Ammon's horn (tissue), 1 donor: ENCODE data around the gene DAAM2.

Source experiments
- DNase-seq: peaks from one replicate; pipeline ENCODE4 v3.0.0-alpha.2; 2016; ENCODE audit warnings: low spot score

Gene DAAM2

DNA sequence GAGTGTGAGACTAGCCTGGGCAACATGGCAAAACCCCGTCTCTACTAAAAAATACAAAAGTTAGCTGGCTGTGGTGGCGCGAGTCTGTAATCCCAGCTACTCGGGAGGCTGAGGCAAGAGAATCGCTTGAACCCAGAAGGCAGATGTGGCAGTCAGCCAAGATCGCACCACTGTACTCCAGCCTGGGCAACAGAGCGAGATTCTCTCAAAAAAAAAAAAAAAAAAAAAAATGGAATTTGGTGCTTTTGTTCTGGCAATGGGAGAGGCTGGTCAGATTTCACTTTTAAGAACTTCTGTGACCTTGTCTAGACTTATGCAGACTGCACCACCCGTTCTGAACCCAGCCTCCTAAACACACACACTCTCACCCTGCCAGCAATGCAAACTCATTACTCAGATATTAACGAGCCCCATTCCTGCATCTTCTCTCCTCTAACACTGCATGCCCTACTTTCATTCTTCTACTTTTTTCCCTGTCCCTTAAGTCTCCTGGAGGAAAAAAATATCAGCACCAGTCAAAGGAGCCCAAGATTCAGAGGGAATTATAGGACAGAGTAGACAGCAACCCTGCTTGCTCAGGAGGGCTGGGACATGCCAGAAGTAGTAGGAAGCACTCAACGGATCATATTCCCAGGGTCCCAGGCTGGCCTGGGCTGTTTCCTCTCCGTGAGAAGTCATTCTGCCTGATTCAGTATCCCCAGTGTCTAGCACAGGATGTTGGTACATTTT lies 137.7 kb downstream of the DAAM2 start:
- no peak for DNase-seq

DNA sequence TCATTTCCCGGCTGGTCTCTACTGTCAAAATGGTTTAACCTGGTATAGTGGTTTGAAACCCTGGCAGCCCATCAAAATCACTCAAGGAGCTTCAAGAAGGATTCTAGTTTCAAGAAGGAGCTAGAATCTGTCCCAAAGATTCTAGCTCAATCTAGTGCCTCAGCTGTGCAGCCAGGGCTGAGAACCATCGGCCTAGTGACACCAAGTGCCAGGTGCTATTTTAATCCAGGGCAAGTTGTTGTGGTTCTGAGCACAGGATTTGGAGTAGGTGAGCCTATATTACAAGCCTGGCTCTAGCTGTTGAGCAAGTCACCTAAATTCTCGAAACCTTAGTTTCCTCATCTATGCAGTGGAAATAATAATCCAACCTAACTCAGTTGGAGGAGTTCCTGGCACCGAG lies 138.4 kb downstream of the DAAM2 start:
- DNase-seq, result no peak

DNA sequence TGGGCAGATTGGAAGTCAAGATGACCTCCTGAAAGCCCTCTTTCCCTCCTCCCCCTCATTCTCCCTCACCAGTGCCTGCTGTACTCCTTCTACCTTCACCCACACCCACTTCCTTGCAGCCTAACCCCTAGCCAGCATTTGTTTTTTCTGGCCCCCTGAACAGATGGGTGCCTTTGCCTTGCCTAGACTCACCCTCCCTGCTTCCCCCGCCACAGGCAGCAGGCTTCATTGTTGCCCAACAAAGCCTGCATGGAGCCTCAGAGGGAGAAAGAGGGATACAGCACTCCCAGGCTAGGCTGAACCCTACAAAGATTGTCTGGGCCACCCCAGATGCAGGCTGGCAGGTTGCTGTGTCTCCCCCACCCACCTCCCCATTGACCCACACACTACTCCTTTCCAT lies 139.4 kb downstream of the DAAM2 start:
- no peak for DNase-seq

DNA sequence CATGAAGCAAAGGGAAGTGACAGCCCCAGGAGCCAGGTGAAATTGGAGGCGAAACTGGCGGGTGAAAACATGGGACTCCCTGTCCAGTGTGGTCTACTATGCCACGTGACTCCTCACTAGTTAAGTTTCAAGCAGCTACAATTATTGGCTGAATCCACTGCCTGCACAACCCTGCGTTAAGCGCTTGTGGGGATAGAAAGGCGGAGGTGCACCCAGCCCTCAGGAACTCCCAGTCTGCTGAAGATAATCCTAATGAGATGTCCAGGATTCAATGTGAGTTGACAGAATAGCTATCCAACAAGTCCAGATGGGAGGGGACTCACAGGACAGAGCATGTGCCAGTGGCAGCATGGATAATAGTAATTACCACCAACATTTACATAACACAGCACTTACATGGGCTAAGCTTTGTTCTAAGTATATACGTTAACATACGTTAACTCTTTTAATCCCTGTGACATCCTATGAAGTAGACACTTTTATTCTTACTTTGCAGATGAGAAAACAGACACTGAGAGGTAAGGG lies 140.3 kb downstream of the DAAM2 start:
- DNase-seq, result no peak

DNA sequence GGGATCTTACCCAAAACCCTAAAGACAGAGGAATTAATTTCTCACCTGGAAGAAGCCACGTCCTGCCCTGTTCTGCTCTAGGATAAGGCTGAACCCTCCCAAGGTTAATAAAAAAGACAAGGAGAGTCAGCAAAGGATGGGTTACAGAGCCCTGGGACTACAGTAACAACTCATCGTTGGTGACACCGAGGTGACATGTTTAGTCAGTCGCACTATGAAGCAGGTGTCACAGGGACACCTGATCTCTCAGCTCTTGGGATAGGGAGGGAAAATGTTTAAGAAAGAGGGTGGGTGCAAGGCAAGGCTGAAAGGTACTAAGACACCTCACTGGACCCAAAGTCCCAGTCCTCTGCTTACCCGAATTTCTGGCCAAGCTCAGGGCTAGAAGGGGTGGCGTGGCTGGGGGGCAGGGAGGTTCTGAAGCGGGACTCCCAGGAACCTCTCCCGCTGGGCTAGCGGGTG lies 141.5 kb downstream of the DAAM2 start:
- DNase-seq, result no peak

DNA sequence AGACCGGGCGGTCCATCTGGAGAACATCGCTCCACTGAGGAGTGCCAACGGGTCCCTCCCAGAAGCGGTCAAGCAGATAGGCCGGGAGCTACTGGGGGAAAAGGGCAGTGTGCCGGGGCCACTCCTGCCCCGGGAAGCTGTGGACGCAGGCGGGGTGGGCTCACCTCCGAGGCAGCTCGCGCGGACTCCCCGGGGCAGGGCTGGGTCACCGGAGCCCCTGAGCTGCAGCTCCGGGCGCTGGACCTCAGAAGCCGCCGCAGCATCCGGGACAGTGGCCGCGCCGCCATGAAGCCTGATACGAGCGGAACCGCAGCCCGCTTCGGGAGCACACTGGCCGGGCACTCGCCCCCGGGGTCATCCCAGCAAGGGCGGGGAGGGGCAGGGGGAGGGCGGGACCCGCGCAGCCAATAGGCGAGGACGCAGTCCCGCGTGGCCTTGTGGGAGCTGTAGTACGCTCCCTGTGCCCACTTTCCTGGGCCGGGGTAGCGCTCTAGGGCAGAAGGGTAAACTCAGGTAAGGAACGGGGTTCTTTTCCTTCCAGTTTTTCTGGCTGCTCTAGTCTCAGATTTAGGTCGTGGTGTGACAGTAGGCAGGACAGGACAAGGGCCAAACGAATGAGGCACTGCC lies 142.1 kb downstream of the DAAM2 start, which contains the start of gene MOCS1:
Gene MOCS1, minus strand, starts transcription at position 332 of the 627 bp plus-strand sequence. Its CDS starts 45 bp downstream, at position 287.
- peak; percentile 94 for DNase-seq

DNA sequence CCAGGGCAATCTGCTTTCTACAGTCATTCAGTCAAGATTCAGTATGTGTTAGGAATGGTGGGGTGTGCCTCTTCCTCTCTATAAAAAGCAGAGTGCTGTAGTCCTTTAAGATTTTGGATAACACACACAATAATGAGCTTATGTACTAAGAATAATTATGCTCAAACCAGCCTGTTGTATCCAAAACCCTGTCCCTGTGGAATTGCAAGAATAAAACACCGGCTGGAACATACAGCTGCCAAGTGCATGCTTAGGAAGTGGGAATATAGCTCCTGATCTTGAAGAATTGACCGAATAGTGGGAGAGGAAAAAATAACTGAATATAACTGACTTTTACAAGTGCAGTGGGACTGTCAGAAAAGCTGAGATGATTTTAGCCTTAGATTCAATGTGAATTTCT lies 143.1 kb downstream of the DAAM2 start:
- DNase-seq, result no peak

DNA sequence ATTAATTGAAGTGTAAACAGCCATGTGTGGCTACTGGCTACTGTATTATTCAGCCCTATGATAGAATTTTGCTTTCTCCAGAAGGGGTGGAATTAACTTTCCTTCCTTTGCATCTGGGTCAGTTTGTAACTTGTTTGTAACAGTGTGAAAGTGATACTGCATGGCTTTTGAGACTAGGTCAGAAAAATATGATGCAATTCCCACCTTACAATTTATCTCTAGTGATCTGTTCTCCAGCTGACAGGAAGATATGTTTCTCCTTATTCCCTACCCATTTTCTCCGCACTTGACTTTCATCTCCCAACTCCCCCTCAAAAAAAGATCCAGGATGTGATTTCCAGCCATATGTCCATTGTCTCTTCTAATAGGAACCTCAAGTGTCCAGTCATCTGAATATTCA lies 144.7 kb downstream of the DAAM2 start:
- DNase-seq, result no peak

DNA sequence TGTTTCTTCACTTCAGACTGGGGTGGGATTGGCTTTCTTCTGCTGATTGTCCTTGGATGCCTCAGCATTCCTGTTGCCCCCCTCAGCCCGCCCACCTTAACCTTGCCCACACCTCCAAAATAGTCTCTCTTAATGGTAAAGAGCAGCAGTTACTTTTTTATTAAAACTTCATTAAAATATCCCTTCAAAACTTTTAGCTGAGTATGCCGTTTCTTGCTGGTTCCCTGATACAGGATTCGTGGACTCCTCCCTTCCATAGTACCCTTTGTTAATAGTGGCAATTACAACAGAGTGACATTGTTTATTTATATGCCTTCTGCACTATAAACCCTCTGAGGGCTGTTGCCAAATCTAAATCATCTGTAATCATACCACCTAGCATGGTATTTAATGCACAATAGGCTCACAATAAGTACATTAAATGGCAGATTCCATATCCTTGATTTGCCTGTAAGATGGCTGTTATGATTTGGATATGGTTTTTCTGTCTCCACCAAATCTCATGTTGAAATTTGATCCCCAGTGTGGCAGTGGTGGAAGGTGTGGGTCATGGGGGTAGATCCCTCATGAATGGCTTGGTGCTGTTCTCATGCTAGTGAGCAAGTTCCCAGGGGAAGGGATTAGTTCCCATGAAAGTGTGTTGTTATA lies 145.6 kb downstream of the DAAM2 start:
- DNase-seq, result no peak

DNA sequence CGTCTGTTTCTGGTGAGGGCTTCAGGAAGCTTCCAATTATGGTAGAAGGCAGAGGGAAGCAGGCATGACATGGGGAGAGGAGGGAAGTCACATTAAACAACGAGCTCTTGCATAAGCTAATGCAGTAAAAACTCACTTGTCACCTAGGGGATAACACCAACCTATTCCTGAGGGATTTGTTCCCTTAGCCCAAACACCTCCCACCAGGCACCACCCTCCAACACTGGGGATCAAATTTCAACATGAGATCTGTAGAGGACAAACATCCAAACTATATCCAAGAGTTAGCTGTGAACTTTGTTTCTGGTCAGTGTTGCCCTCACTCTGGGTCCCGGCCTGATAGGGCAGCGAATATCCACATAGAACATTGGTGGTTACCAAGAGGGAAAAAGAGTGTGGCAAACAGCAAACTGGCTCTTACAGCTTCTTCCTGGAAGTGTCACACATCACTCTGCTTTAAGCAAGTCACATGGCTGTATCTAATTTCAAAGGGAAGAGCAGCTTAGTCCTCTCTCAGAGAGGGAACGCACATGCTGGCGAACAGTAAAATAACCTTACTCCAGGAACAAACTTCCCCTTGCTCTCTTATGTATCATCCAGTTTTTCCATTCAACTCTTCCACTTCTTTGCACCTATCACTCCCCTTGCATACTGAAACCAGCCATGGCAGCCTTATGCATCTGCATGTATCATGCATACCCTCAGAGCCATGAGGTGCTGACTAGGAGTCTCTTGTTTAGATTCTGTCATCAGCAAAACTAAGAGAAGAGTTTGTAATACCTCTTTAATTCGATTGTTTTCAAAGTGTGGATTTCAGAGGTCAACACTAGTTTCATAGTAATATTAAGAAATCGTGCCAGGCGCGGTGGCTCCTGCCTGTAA lies 146.8 kb downstream of the DAAM2 start:
- DNase-seq, result no peak

DNA sequence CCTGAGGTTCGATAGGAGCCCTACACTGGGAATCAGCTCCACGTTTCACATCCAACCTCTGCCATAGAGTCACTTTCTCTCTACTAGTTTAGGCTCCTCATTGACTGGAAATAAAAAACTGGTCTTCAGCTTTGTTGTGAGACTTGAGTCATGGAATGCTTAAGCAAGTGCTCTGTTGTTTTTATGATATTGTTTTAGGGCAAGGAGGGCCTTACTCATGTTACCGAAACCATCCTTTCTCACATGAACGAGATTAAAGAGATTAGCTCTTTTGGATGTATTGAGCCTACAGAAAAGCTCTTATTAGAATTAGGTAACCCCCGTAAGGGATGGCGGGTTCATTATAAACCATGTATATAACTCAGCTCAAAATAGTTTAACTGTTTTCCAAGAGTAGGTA lies 149.0 kb downstream of the DAAM2 start:
- DNase-seq, result no peak

DNA sequence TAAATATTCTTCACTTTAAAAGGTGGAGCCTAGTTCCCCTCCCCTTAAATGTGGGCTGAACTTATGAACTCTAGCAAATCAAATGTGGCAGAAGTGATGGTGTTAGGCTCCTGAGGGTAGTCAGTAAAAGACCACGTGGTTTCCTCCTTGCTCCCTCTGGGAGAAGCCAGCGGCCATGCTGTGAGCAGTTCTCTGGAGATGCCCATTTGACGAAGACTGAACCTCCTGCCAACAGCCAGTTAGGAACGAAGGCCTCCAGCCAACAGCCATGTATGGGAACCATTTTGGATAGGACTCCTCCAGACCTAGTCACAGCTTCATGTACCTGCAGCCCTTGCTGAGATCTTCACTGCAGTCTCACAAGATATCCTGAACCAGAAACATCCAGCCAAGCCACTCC lies 149.6 kb downstream of the DAAM2 start:
- DNase-seq, result no peak

DNA sequence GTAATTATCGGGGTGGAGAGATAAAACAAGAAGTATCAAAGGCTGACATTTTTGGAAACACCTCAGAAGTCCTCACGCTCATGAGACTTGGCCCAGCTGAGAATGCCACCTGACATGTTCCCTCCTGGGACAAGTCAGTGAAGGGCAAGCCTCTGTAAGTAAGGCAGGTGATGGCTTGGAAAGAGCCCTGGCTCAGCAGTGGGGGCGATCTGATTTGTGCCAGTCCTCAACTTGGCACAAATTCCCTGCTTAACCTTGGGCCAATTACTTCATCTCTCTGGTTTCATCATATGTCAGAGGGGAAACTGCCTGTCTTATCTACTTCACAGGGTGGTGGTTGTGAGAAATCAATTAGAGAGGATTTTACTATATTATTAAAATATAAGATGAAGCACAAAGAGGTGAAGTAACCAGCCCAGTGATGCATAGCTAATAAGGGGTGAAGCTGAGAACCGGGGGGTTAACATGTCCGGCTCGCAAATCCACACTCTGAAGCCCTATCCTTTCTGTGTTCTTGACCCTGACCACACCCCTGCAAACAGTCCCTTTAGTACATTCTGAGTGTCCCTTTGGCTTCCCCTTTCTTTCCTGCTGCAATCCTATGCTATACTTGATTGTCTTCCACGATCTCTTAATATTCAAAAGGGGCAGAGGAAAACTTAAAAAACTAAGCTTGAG lies 150.9 kb downstream of the DAAM2 start:
- no peak for DNase-seq

DNA sequence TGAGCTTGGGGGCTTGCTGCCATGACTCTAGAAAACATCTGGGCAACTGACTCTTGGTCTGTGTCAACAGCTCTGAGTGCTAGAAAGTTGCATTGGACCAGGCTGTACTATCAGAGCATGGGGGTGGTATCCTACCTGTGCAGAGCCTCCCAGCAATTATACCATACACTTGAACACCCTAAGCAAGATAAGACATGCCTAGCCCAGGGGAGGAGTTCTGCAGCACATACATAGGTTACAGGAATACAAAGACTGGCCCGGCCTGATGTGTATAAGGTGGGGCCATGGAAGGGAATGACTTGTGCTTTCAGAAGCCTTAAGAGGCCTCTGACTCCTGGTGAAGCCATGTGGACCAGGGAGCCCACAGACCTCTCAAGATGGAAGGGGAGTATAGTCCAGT lies 153.4 kb downstream of the DAAM2 start:
- no peak for DNase-seq

DNA sequence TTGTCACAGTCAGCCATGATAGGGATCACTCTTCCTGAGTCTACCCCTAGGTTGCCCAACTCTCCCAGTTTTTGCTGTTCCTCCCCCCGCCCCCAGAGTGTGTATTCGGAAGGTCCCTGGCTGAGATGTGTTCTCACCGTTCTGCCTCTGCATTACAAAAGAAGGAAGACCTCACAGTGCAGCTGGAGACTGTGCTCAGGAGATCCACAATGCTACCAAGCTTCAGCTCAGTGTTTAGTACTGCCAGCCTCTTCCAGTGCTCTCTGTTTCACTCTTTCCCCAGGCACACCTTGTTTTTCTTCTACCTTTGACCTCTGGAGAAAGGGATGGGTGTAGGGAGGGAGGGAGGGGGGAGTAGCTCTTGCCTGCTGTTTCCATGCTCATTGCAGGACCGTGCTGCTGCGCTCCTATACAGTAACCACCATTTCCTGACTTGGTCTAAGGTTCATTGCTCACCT lies 155.5 kb downstream of the DAAM2 start:
- DNase-seq, result no peak

DNA sequence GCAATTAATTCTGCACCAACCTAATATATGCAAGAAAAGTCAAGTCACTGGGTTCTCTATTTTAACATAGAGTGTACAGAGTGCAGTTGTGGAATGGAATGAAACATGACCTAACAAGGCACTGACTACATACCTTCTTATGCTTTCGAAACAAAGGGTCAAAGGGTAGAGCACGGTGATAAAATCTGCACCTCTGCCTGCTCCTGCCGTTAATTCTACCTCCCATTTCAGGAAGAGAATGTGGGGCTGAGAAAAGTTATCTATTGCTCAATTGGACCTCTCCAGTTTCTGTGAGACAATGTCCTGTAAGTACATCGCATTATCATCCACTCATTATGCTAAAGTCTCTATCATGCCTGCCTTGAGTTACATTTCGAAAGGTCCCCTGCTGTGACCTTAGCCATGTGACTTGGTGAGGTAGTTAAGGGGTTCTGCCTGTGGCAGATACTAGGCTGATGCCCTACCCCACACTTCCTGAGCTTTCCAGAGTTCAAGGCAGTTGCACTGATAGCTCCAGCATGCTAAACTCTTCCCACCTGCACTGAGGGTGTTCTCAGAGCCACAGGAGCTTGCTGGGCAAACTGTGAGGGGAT lies 156.1 kb downstream of the DAAM2 start:
- DNase-seq, result no peak

DNA sequence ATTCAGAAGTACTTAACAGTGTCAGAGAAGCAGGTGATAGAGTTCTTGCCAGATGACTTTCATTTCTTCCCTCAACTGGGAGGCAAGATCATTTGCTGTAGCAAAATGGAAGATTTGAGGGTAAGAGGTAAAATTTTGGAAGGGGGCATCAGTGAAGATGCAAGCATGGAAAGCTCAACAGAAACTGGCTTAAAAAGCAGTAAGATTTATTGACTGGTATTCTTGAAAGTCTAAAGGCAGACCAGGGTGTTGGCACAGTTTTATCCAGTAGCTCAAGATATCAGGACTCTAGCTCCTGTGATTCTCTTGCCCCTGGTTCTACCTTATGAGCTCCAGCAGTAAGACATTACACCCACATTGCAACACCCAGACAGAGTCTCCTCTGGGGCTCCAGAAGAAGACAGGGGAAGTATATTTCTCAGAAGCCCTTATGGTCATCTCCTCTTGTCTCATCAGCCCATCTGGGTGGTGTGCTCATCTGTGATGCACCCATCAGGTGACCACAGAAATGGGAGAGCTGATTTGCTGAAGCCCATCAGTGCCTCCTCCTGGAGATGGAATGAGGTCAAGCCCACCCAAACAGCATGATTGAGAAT lies 158.0 kb downstream of the DAAM2 start:
- DNase-seq, result no peak

DNA sequence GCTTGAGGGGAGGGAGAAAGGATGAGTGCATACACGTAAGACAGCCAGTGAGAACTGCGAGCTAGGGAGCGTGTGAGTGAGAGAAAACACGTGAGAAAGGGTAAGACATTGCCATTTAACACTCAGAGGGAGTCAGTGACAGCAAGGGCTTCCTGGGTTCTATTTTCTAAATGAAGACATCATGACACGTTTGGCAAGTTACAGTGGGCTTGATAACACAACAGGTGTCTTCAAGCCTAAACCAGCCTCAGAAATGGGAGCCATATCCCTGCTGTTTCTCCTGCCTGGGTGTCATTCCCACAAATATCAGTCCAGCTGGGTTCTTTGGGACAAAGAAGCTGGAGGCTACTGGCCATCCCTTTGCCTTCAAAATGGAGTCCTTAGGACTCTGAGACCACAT lies 159.0 kb downstream of the DAAM2 start:
- no peak for DNase-seq

DNA sequence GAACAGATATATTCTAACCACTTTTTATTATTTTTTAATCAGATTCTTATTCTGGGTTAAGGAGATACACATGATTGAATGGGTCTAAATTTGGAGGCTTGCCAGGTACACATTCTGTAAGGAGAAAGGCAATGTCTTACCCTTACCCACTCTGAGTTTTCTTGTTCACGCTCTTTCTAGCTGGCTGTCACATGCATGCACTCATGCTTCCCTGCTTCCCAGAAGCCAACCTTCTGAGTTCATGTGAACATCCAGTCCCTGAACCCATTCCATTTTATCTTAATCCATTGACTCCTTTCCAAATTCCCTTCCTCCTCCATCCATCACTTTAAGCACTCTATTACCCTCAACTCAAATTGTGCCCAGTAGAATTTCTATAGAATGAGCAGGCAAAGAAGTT lies 159.5 kb downstream of the DAAM2 start:
- no peak for DNase-seq

DNA sequence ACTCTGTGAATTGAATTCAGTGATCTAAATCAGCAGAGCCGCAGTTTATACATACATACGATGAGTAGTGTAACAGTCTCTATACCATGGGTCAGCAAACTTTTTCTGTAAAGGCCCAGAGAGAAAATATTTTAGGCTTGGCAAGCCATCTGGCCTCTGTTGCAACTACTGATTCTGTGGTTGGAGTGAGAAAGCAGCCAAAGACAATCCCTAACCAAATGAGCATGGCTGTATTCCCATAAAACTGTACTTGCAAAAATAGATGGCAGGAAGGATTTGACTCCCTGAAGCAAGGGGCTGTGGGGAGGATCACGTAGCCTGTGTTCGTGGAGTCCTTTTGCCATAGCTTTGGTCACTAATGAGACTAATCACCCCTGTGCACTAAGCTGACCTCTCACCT lies 160.0 kb downstream of the DAAM2 start:
- DNase-seq, result no peak
